GM18873 (cell line): ENCODE measurements around the gene EVPL.

ENCODE experiments used
- ATAC-seq: cut with Tn5 transposase; IDR thresholded peaks from one replicate; pipeline ENCODE4 v1.9.1; 2021; ENCODE audit warnings: mild to moderate bottlenecking, moderate library complexity, moderate number of reproducible peaks; ENCODE audit not compliant: unreplicated experiment, low FRiP score

The EVPL gene

GRCh38 chr17:76000755-76001521 is 26.2 kb downstream of the EVPL start, which contains the start of gene CDK3:
TSS of gene CDK3 (plus strand) at chr17:76000855. CDS start at chr17:76001426, 571 bp downstream.
- no peak for ATAC-seq

GRCh38 chr17:76000016-76000754 is 26.9 kb downstream of the EVPL start:
- ATAC-seq = no peak

DNA sequence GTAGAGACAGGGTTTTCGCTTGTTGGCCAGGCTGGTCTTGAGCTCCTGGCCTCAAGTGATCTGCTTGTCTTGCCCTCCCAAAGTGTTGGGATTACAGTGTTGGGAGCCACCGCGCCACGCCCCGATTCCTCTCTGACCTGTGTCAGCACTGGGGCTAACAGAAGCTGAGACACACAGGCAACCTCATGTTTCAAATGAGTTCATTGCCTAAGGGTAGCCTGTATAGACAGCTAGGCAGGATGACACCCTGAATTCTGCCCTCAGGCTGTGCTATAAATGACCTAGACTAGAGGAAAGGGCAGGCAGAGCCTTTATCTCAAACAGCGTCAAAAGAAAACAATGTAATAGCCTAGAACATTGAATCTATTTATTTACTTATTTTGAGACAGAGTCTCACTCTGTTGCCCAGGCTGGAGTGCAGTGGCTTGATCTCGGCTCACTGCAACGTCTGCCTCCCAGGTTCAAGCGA is 28.7 kb downstream of the EVPL start:
- no peak for ATAC-seq

DNA sequence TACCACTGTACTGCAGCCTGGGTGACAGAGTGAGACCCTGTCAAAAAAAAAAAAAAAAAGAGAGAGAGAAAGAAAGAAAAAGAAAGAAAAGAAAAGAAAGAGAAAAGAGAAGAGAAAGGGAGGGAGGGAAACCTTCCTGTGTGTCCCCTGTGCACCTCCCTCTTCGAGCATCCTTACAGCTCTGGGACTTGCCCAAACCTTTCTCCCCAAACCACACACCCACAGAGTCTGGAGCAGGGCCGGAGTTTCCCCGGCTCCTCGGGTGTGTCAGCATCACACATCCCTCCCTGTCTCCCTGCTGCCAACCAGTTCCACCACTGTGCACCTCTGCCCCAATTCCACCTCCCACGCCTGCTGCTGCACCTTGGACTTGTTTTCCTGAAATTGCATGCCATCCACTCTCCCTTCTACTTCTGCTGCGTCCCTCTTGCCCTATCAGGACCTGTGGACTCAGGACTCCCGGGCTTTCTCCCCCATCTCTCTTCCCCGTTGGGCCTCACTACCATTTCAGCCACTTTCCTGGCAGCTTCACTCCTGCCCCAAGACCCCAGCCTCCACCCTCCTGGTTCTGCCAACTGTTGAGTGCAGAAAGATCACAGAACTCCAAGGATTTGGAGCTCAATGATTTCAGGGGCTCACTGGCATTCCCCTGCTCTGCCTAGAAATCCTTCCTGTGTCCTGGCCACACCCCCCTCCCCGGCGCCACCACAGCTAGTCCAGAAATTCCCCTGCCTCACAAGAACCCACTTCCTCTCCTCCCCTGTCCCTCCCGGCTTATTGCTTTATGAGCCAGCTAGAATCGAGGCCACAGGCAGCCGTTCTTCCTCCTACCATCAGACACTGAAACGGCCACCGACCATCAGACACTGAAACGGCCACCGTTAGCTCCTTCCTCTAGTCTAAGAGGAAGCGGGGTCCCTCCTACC is 30.2 kb downstream of the EVPL start:
- no peak for ATAC-seq

DNA sequence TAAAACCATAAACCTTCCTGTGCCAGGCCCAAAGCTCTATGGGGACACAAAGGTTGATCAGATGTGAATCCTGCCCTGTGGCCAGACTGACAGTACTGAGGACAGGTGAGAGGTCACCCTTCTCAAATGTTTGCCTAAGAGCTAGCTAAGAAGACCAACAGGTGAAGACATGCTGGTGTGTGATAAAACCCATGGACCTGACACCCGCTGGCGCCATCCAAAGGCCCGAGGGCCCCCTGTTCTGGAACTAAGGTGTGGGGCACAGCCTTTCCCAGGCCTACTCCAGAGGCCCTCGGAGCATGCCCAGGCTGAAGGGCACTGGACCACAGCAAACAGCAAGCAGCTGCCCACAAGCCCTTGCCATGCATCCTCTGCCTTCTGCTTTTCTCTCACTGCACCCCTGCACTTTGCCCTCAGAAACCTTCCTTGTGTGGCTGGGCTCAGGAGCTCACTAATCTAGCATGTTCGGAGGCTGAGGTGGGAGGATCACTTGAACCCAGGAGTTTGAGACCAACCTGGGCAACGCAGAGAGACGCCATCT is 31.7 kb downstream of the EVPL start:
- ATAC-seq = no peak

- ATAC-seq = no peak
These were observed 32.2 kb downstream of the EVPL start for GRCh38 chr17:75994802-75995370.

DNA sequence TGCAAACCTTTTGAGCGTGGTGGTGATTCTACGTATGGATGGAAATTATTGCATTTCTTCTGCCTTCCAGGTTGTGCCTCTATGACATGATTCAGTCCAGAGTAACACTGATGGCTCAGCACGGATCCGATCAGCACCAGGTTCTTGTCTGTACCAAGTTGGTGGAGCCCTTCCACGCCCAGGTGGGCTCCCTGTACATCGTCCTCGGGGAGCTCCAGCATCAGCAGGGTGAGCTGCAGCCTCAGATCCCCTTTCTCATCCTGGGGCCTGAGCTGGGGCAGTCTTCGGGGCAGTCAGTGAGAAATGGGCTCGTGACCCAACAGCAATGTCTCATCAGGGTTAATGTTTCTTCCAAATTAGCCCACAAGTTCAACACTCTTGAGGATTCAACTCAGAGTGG is 35.7 kb downstream of the EVPL start:
- no peak for ATAC-seq

DNA sequence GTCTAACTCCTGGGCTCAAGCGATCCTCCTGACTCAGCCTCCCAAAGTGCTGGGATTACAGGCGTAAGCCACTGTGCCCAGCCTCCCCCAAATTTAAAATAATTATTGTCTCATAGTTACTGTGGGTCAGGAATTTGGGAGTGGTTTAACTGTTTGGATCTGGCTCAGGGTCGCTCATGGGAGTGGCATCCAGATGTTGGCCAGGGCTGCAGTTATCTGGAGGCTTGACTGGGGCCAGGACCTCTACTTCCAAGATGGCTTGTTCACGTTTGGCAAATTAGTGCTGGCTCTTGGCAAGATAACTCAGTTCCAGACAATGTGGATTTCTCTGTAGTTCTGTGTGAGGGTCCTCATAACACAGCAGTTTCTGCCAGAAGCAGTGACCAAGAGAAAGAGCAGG is 40.1 kb downstream of the EVPL start:
- no peak for ATAC-seq

- ATAC-seq = no peak
These were observed 41.1 kb downstream of the EVPL start for GRCh38 chr17:75985986-75986385.

DNA sequence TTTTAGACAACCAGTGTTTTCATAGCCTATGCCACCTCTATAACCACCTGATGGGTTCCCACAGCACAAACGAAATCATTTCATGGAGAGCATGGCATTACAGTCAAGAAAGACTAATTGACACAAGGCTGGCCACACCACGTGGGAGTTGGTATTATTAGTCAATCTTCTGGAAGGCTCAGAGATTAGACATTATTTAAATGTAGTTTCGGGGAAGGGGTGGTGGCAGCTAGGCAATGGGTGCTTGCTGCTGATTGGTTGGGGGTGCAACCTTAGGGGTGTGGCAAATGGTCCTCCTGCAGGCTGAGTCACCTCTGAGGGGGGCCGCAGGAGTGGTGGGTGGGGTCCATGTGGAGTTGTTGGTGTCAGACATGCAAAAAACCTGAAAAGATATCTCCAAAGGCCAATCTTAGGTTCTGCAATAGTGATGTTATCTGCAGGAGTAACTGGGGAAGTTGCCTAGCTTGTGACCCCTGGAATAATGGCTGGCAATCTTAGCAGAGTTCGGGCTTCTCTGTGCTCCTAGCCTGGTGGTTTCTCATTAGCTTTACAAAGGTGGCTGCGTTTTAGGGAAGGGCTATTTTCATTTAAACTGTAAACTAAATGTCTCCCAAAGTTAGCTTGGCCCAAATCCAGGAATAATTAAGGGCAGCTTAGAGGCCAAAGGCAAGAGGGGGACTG is 43.5 kb downstream of the EVPL start:
- ATAC-seq = no peak

DNA sequence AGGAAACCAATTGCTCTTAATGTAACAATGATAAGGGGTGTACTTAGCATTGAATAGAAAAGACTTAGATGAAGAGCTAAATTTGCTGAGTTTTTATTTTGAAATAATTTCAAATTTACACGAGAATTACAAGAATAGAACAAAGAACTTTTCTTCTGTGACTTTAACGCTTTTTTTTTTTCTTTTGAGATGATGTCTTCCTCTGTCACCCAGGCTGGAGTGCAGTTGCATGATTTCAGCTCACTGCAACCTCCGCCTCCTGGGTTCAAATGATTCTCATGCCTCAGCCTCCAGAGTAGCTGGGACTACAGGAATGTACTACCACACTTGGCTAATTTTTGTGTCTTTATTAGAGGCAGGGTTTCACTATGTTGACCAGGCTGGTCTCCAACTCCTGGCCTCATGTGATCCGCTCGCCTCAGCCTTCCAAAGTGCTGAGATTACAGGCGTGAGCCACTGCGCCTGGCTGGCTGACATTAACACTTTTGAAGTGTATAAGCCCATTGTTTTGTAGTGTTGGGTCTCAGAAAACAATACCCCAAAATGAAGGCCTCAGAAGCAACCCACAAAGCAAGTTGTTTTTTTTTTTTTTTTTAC is 46.0 kb downstream of the EVPL start:
- ATAC-seq = no peak

DNA sequence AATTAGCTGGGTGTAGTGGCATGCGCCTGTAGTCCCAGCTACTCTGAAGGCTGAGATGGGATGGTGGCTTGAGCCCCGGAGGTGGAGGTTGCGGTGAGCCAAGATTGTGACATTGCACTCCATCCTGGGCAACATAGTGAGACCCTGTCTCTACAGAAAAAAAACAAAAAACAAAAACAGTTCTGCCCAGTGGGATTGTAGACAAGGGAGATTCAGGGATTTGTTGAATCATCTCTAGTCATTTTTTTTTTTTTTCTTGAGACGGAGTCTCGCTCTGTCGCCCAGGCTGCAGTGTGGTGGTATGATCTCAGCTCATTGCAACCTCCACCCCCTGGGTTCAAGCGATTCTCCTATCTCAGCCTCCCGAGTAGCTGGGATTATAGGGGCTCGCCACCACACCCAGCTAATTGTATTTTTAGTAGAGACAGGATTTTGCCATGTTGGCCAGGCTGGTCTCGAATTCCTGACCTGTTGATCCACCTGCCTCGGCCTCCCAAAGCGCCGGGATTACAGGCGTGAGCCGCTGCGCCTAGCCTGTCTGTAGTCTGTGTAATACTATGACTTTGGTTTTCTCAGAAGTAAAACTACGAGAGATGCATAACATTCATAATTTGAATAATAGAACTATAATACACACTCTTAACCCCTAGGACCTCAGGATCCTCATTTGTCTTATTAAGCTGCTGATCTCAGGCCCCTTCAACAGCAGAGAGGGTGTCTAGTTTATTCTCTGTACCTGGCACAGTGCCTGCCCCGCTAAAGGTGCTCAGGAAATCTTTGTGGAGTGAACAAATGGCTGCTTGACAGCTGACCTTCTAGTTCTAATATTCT is 46.7 kb downstream of the EVPL start:
- no peak for ATAC-seq

- ATAC-seq = no peak
These were observed 47.4 kb downstream of the EVPL start for GRCh38 chr17:75979705-75980187.

DNA sequence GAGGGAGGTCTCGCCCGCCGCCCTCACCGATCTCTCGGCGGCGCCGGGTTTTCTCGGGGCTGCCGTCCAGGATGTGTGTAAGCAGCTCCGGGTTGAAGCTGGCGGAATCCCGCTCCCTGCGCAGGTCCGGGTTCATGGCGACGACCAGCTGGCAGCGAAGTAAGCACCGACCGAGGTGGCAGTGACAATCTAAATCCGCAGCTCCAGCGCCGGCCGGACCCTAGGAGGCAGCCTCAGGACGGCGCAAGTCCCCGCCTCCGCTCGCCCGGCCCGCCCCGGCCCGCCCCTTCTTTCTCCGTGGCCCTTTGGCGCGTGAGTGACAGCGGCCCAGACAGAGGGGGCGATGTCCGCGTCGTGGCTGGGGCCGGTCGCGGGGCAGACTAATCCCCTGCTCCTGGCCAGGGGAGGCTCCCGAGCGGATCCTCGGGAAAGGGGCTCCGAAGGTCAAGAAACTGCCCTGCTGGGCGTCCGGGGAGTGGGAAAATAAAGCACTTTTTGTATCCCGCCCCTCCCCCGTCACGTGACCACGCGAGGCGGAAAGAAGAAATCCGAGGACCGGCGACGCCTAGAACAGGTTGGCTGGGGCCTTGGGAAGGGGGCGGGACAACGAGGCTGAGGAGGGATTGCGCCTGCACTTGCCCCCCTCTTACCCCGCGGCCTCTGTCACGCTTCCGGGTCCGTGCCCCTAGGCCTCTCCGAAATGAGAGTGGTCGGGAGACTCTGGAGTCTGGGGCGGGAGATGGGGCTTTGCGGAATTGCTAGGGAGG is 48.0 kb downstream of the EVPL start, which contains the start of the genes ACOX1 and TEN1:
Gene ACOX1, minus strand, starts transcription at position 229 of the 767 bp plus-strand sequence. Its CDS starts 93 bp downstream, at position 136.
Gene TEN1, plus strand, starts transcription at position 303 of the 767 bp plus-strand sequence. CDS start 6,953 bp downstream, outside the sequence.
- ATAC-seq = peak; percentile 80

DNA sequence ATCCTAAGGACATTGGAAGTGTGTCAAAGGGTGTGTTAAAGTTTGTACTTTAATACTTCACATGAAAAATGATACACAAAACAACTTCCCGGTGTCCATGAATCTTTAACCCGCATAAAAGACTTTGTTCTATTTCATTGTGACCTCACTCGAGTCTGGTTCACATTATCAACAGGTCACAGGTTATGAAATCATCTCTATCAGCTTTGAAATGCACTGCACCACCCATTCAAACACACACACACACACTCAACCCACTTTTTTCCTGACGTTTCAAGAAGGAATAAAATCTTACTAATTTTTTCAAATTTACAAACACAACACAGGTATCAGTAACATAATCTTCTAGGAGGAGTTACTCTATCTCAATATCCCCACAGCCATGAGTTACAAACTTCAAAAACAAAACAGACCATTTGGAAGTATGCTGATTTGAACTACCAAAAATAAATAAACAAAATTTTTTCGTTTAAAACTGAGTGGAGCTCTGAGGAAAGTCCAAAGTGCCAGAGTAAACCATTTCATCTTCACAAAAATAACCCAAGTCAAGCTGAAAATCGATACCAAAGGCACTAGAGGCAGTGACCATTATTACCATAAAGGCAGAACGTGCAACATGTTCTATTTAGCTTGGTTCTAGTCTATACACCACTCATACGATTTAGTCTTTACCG is 50.8 kb downstream of the EVPL start:
- ATAC-seq = no peak

GRCh38 chr17:75975757-75976174 is 51.3 kb downstream of the EVPL start:
- no peak for ATAC-seq
